ENCODE results near the gene GAB4.
"Not testable (repeated sequence)": the region's sequence is repeated elsewhere in the genome, so short reads cannot be mapped to it uniquely, and the experiment has no call there.

GAB4 gene

GRCh38 chr22:17007852-17008731, at the start of gene GAB4:
TSS of gene GAB4 (minus strand) at chr22:17008222. CDS start at chr22:17008114, 108 bp downstream.
- DNase-seq = no peak

GRCh38 chr22:17056807-17057206, 48.8 kb upstream of the GAB4 start:
- no peak for DNase-seq

- no peak for DNase-seq
Measured at GRCh38 chr22:17056058-17056457, 48.0 kb upstream of the GAB4 start.

- DNase-seq = peak; percentile 81
Measured at GRCh38 chr22:17047656-17048055, 39.6 kb upstream of the GAB4 start.

GRCh38 chr22:17046566-17047348, 38.7 kb upstream of the GAB4 start:
- peak; percentile 36 for DNase-seq

GRCh38 chr22:17043521-17043920, 35.5 kb upstream of the GAB4 start:
- no peak for DNase-seq

- not testable (repeated sequence) for DNase-seq
Measured at GRCh38 chr22:17036842-17037711, 29.1 kb upstream of the GAB4 start.

GRCh38 chr22:17035976-17036841, 28.2 kb upstream of the GAB4 start:
- DNase-seq = not testable (repeated sequence)

- no peak for DNase-seq
Measured at GRCh38 chr22:17035246-17035645, 27.2 kb upstream of the GAB4 start.

GRCh38 chr22:17034532-17034931, 26.5 kb upstream of the GAB4 start:
- DNase-seq = not testable (repeated sequence)

GRCh38 chr22:17032277-17032676, 24.3 kb upstream of the GAB4 start:
- DNase-seq = not testable (repeated sequence)

- DNase-seq = not testable (repeated sequence)
Measured at GRCh38 chr22:17024380-17024779, 16.4 kb upstream of the GAB4 start.

- not testable (repeated sequence) for DNase-seq
Measured at GRCh38 chr22:17015552-17015951, 7.5 kb upstream of the GAB4 start.

- DNase-seq = not testable (repeated sequence)
Measured at GRCh38 chr22:17014101-17014440, 6.0 kb upstream of the GAB4 start.

- no peak for DNase-seq
Measured at GRCh38 chr22:17013396-17014100, 5.5 kb upstream of the GAB4 start.

GRCh38 chr22:17012267-17012666, 4.2 kb upstream of the GAB4 start:
- no peak for DNase-seq

GRCh38 chr22:17009640-17010291, 1.7 kb upstream of the GAB4 start:
- no peak for DNase-seq

GRCh38 chr22:17007257-17007656, 765 bp downstream of the GAB4 start:
- DNase-seq = no peak

GRCh38 chr22:16989915-16990314, 18.1 kb downstream of the GAB4 start:
- no peak for DNase-seq

GRCh38 chr22:16988257-16988656, 19.8 kb downstream of the GAB4 start:
- DNase-seq = no peak

- DNase-seq = no peak
Measured at GRCh38 chr22:16987822-16988221, 20.2 kb downstream of the GAB4 start.
